ENCODE measurements around the gene DAB1.

Gene DAB1

GRCh38 chr1:57384284-57384683, 39.6 kb downstream of the DAB1 start:
- Histone ChIP-seq H3K9me3 (ENCODE audit: control insufficient read depth, insufficient read depth, low read length) (no peaks in the 10 kb centered on the region), H3K27ac (ENCODE audit: low read depth, low read length) (no peak overlapping the region), H3K4me1 (ENCODE audit: control insufficient read depth, low read length) (no peaks in the 10 kb centered on the region), H3K36me3 (ENCODE audit: control insufficient read depth, low read length) (no peaks in the 10 kb centered on the region), H3K4me3 (ENCODE audit: low read length) (no peak overlapping the region), H3K4me2 (ENCODE audit: low read length) (no peak overlapping the region), H4K20me1 (ENCODE audit: control insufficient read depth, insufficient read depth, low read depth, low read length) (no peaks in the 10 kb centered on the region), H3K27me3 (ENCODE audit: control insufficient read depth, low read length) (no peaks in the 10 kb centered on the region), H3K9me2 (replicated peaks; ENCODE audit: control insufficient read depth, low read length) (no peaks in the 10 kb centered on the region), H3K79me2 (ENCODE audit: control insufficient read depth, low read length) (no peaks in the 10 kb centered on the region), H3F3A (ENCODE audit: control insufficient read depth, insufficient read depth) (no peaks in the 10 kb centered on the region)
- no peak for TF ChIP-seq CTCF (IDR thresholded peaks at IDR 0.05; ENCODE audit: low read depth, low read length, poor library complexity, severe bottlenecking)
- no peak for TF ChIP-seq EZH2phosphoT487 (IDR thresholded peaks at IDR 0.05; ENCODE audit: borderline replicate concordance, low read length)

- H3K27me3 ChIP-seq (ENCODE audit: control insufficient read depth, low read length): no peaks in the 10 kb centered on the region
- TF ChIP-seq EZH2phosphoT487 (IDR thresholded peaks at IDR 0.05; ENCODE audit: borderline replicate concordance, low read length): no peak
- TF ChIP-seq CTCF (IDR thresholded peaks at IDR 0.05; ENCODE audit: low read depth, low read length, poor library complexity, severe bottlenecking): no peak
- H3K36me3 ChIP-seq (ENCODE audit: control insufficient read depth, low read length): no peaks in the 10 kb centered on the region
- no peaks in the 10 kb centered on the region for H3F3A ChIP-seq (ENCODE audit: control insufficient read depth, insufficient read depth)
- H3K9me2 ChIP-seq (replicated peaks; ENCODE audit: control insufficient read depth, low read length): no peaks in the 10 kb centered on the region
- no peak overlapping the region for H3K27ac ChIP-seq (ENCODE audit: low read depth, low read length)
- no peaks in the 10 kb centered on the region for H3K79me2 ChIP-seq (ENCODE audit: control insufficient read depth, low read length)
- no peaks in the 10 kb centered on the region for H4K20me1 ChIP-seq (ENCODE audit: control insufficient read depth, insufficient read depth, low read depth, low read length)
- H3K4me3 ChIP-seq (ENCODE audit: low read length): no peak overlapping the region
- no peaks in the 10 kb centered on the region for H3K4me1 ChIP-seq (ENCODE audit: control insufficient read depth, low read length)
- H3K4me2 ChIP-seq (ENCODE audit: low read length): no peak overlapping the region
- H3K9me3 ChIP-seq (ENCODE audit: control insufficient read depth, insufficient read depth, low read length): no peaks in the 10 kb centered on the region
Measured at GRCh38 chr1:57381871-57382270, 42.0 kb downstream of the DAB1 start.

GRCh38 chr1:57381426-57381825, 42.4 kb downstream of the DAB1 start:
- Histone ChIP-seq H3K36me3 (ENCODE audit: control insufficient read depth, low read length) (no peaks in the 10 kb centered on the region), H3K9me2 (replicated peaks; ENCODE audit: control insufficient read depth, low read length) (no peaks in the 10 kb centered on the region), H3K4me2 (ENCODE audit: low read length) (no peak overlapping the region), H3K27ac (ENCODE audit: low read depth, low read length) (no peak overlapping the region), H3K4me3 (ENCODE audit: low read length) (no peak overlapping the region), H3F3A (ENCODE audit: control insufficient read depth, insufficient read depth) (no peaks in the 10 kb centered on the region), H3K9me3 (ENCODE audit: control insufficient read depth, insufficient read depth, low read length) (no peaks in the 10 kb centered on the region), H3K4me1 (ENCODE audit: control insufficient read depth, low read length) (no peaks in the 10 kb centered on the region), H3K27me3 (ENCODE audit: control insufficient read depth, low read length) (no peaks in the 10 kb centered on the region), H3K79me2 (ENCODE audit: control insufficient read depth, low read length) (no peaks in the 10 kb centered on the region), H4K20me1 (ENCODE audit: control insufficient read depth, insufficient read depth, low read depth, low read length) (no peaks in the 10 kb centered on the region)
- TF ChIP-seq CTCF (IDR thresholded peaks at IDR 0.05; ENCODE audit: low read depth, low read length, poor library complexity, severe bottlenecking): no peak
- TF ChIP-seq EZH2phosphoT487 (IDR thresholded peaks at IDR 0.05; ENCODE audit: borderline replicate concordance, low read length): no peak

GRCh38 chr1:57380923-57381322, 42.9 kb downstream of the DAB1 start:
- TF ChIP-seq CTCF (IDR thresholded peaks at IDR 0.05; ENCODE audit: low read depth, low read length, poor library complexity, severe bottlenecking): no peak
- no peak for TF ChIP-seq EZH2phosphoT487 (IDR thresholded peaks at IDR 0.05; ENCODE audit: borderline replicate concordance, low read length)
- H3K4me2 ChIP-seq (ENCODE audit: low read length): no peak overlapping the region
- H3K27ac ChIP-seq (ENCODE audit: low read depth, low read length): no peak overlapping the region
- H3K27me3 ChIP-seq (ENCODE audit: control insufficient read depth, low read length): no peaks in the 10 kb centered on the region
- H3K9me2 ChIP-seq (replicated peaks; ENCODE audit: control insufficient read depth, low read length): no peaks in the 10 kb centered on the region
- H4K20me1 ChIP-seq (ENCODE audit: control insufficient read depth, insufficient read depth, low read depth, low read length): no peaks in the 10 kb centered on the region
- H3K4me3 ChIP-seq (ENCODE audit: low read length): no peak overlapping the region
- no peaks in the 10 kb centered on the region for H3K9me3 ChIP-seq (ENCODE audit: control insufficient read depth, insufficient read depth, low read length)
- no peaks in the 10 kb centered on the region for H3K36me3 ChIP-seq (ENCODE audit: control insufficient read depth, low read length)
- no peaks in the 10 kb centered on the region for H3K4me1 ChIP-seq (ENCODE audit: control insufficient read depth, low read length)
- no peaks in the 10 kb centered on the region for H3F3A ChIP-seq (ENCODE audit: control insufficient read depth, insufficient read depth)
- no peaks in the 10 kb centered on the region for H3K79me2 ChIP-seq (ENCODE audit: control insufficient read depth, low read length)

Data from DOHH2 (cell line).